ENCODE measurements around the gene FAM227B. TPM values are rescaled to one million over a fixed set of nuclear protein-coding genes. Genes with fewer than 3 reads are reported as not detected.
"Not testable (repeated sequence)": the region's sequence is repeated elsewhere in the genome, so short reads cannot be mapped to it uniquely, and the experiment has no call there.

Gene FAM227B
- total RNA-seq, 1 experiment from 2014 or later = 0.98 TPM

GRCh38 chr15:49530092-49530491, 90.5 kb downstream of the FAM227B start:
- peak; percentile 88 for ATAC-seq

DNA sequence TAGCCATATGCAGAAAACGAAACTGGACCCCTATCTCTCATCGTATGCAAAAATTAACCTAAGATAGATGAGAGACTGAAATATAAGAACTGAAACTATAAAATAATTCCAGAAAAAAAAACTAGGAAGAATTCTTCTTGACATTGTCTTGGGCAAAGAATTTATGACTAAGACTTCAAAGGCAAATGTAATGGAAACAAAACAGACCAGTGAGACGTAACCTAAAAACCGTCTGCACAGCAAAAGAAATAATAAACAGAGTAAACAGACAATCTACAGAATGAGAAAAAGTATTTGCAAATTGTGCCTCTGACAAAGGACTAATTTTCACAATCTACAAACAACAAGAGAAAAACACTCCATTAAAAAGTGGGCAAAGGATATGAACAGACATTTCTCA, 92.3 kb downstream of the FAM227B start:
- no TSS peak for BruUV-seq (replicated peaks)
- intact Hi-C loops (cut with micrococcal nuclease) = no loop called here
- H3K4me1 ChIP-seq (ENCODE audit: insufficient read depth, low read length) = 0 out of 2 replicates have a peak, but pooled peaks cover 7% of the 10 kb centered on the region
- no peaks in the 10 kb centered on the region for H3K27me3 ChIP-seq (ENCODE audit: low read length)
- no peak for DNase-seq
- no peak overlapping the region for H3K9ac ChIP-seq (ENCODE audit: low read length)
- no peaks in the 10 kb centered on the region for H3K9me3 ChIP-seq (ENCODE audit: low read length)
- no peaks in the 10 kb centered on the region for H3K9me2 ChIP-seq (replicated peaks; ENCODE audit: low read length)
- H2AFZ ChIP-seq (ENCODE audit: low read length) = no peak overlapping the region
- no peak overlapping the region for H3K27ac ChIP-seq (ENCODE audit: low read length)
- ChIA-PET POLR2A (ENCODE audit: unreplicated experiment) (no interaction called here), CTCF (no interaction called here)
- TF ChIP-seq EZH2 (IDR thresholded peaks at IDR 0.05; ENCODE audit: low read length, unreplicated experiment) (no peak), EZH2phosphoT487 (IDR thresholded peaks at IDR 0.05; ENCODE audit: borderline replicate concordance, low read length) (no peak), CTCF (conservative IDR thresholded peaks at IDR 0.05; ENCODE audit: low read depth, low read length) (no peak)
- no peaks in the 10 kb centered on the region for H4K20me1 ChIP-seq (ENCODE audit: low read length)
- no peak for ATAC-seq
- H3K4me2 ChIP-seq (ENCODE audit: low read length) = no peak overlapping the region
- no peak overlapping the region for H3K4me3 ChIP-seq (ENCODE audit: low read length)
- H3K36me3 ChIP-seq (ENCODE audit: low read depth, low read length) = no peaks in the 10 kb centered on the region
- no peaks in the 10 kb centered on the region for H3F3A ChIP-seq (ENCODE audit: low read length, unreplicated experiment)
- H3K79me2 ChIP-seq (ENCODE audit: low read length) = no peaks in the 10 kb centered on the region

More at GRCh38 chr15:49530092-49530491, 90.5 kb downstream of the FAM227B start:
- DNase-seq = peak; percentile 64
- H3K9me2 ChIP-seq (replicated peaks; ENCODE audit: low read length) = no peaks in the 10 kb centered on the region
- H3K9me3 ChIP-seq (ENCODE audit: low read length) = no peaks in the 10 kb centered on the region
- no peak overlapping the region for H3K9ac ChIP-seq (ENCODE audit: low read length)
- peak overlapping the region; percentile 18; the same call in 1 of the 2 replicates for H3K27ac ChIP-seq (ENCODE audit: low read length)
- no peak overlapping the region for H3K4me2 ChIP-seq (ENCODE audit: low read length)
- intact Hi-C loops (cut with micrococcal nuclease) = no loop called here
- CTCF ChIA-PET = no interaction called here
- H3K27me3 ChIP-seq (ENCODE audit: low read length) = no peaks in the 10 kb centered on the region
- no peak overlapping the region for H3K4me3 ChIP-seq (ENCODE audit: low read length)
- no peak overlapping the region for H2AFZ ChIP-seq (ENCODE audit: low read length)
- TF ChIP-seq CTCF (conservative IDR thresholded peaks at IDR 0.05; ENCODE audit: low read depth, low read length) = no peak
- TF ChIP-seq EZH2phosphoT487 (IDR thresholded peaks at IDR 0.05; ENCODE audit: borderline replicate concordance, low read length) = no peak
- TF ChIP-seq EZH2 (IDR thresholded peaks at IDR 0.05; ENCODE audit: low read length, unreplicated experiment) = no peak
- no peaks in the 10 kb centered on the region for H3F3A ChIP-seq (ENCODE audit: low read length, unreplicated experiment)
- no peaks in the 10 kb centered on the region for H4K20me1 ChIP-seq (ENCODE audit: low read length)
- no peaks in the 10 kb centered on the region for H3K36me3 ChIP-seq (ENCODE audit: low read depth, low read length)
- POLR2A ChIA-PET (ENCODE audit: unreplicated experiment) = no interaction called here
- no peaks in the 10 kb centered on the region for H3K79me2 ChIP-seq (ENCODE audit: low read length)
- no TSS peak for BruUV-seq (replicated peaks)
- H3K4me1 ChIP-seq (ENCODE audit: insufficient read depth, low read length) = 0 out of 2 replicates have a peak, but pooled peaks cover 7% of the 10 kb centered on the region

GRCh38 chr15:49521802-49522201, 98.8 kb downstream of the FAM227B start:
- H3K4me2 ChIP-seq (ENCODE audit: low read length) = no peak overlapping the region
- no peak overlapping the region for H3K4me3 ChIP-seq (ENCODE audit: low read length)
- no peaks in the 10 kb centered on the region for H4K20me1 ChIP-seq (ENCODE audit: low read length)
- H3F3A ChIP-seq (ENCODE audit: low read length, unreplicated experiment) = no peaks in the 10 kb centered on the region
- H3K9ac ChIP-seq (ENCODE audit: low read length) = no peak overlapping the region
- CTCF ChIA-PET = interaction anchor here (0.6 kb wide), 1 partner anchor 99 kb away, joined by 3 read pairs; no protein-coding TSS in a partner anchor
- intact Hi-C loops (cut with micrococcal nuclease) = no loop called here
- DNase-seq = peak; percentile 6
- TF ChIP-seq CTCF (conservative IDR thresholded peaks at IDR 0.05; ENCODE audit: low read depth, low read length) (no peak; the same call in 1 of the 2 replicates), EZH2phosphoT487 (IDR thresholded peaks at IDR 0.05; ENCODE audit: borderline replicate concordance, low read length) (no peak), EZH2 (IDR thresholded peaks at IDR 0.05; ENCODE audit: low read length, unreplicated experiment) (no peak)
- no peak overlapping the region for H3K27ac ChIP-seq (ENCODE audit: low read length)
- H3K27me3 ChIP-seq (ENCODE audit: low read length) = no peaks in the 10 kb centered on the region
- BruUV-seq (replicated peaks) = no TSS peak
- H2AFZ ChIP-seq (ENCODE audit: low read length) = no peak overlapping the region
- no peaks in the 10 kb centered on the region for H3K4me1 ChIP-seq (ENCODE audit: insufficient read depth, low read length)
- no peak for ATAC-seq
- H3K9me3 ChIP-seq (ENCODE audit: low read length) = no peaks in the 10 kb centered on the region
- H3K79me2 ChIP-seq (ENCODE audit: low read length) = no peaks in the 10 kb centered on the region
- no peaks in the 10 kb centered on the region for H3K9me2 ChIP-seq (replicated peaks; ENCODE audit: low read length)
- no peaks in the 10 kb centered on the region for H3K36me3 ChIP-seq (ENCODE audit: low read depth, low read length)
- POLR2A ChIA-PET (ENCODE audit: unreplicated experiment) = no interaction called here

DNA sequence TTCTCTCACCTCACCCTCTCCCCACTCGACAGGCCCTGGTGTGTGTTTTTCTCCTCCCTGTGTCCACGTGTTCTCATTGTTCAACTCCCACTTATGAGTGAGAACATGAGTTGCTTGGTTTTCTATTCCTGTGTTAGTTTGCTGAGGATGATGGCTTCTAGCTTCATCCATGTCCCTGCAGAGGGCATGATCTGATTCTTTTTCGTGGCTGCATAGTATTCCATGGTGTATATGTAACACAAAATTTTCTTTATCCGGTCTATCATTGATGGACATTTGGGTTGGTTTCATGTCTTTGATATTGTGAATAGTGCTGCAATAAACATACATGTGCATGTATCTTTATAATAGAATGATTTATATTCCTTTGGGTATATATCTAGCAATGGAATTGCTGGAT, 107.9 kb downstream of the FAM227B start:
- H3K9me3 ChIP-seq (ENCODE audit: low read length); H3K4me1 ChIP-seq (ENCODE audit: insufficient read depth, low read length); intact Hi-C loops (cut with micrococcal nuclease); H3K9ac ChIP-seq (ENCODE audit: low read length); H3K9me2 ChIP-seq (replicated peaks; ENCODE audit: low read length); H3K27me3 ChIP-seq (ENCODE audit: low read length); H3K27ac ChIP-seq (ENCODE audit: low read length); H3K4me2 ChIP-seq (ENCODE audit: low read length); H3K4me3 ChIP-seq (ENCODE audit: low read length); H3K79me2 ChIP-seq (ENCODE audit: low read length); H3F3A ChIP-seq (ENCODE audit: low read length, unreplicated experiment); POLR2A ChIA-PET (ENCODE audit: unreplicated experiment); H3K36me3 ChIP-seq (ENCODE audit: low read depth, low read length); CTCF ChIA-PET; BruUV-seq (replicated peaks); H2AFZ ChIP-seq (ENCODE audit: low read length); H4K20me1 ChIP-seq (ENCODE audit: low read length); ATAC-seq; DNase-seq: not testable (repeated sequence)
